HepG2 (cell line): ENCODE results near the gene FCHO1.

ENCODE experiments used
- DPF2 ChIP-seq: sonication (generic); formaldehyde crosslinking; IDR thresholded peaks from 2 replicates; pipeline ENCODE4 v1.4.0; 2020; ENCODE audit warnings: mild to moderate bottlenecking, low read depth, missing genetic modification reagents, borderline replicate concordance
- FOSL2 ChIP-seq: sonication (generic); formaldehyde crosslinking; IDR thresholded peaks from 2 replicates; pipeline ENCODE4 v1.4.0; 2020; ENCODE audit warnings: missing genetic modification reagents
- MAFF ChIP-seq: IDR thresholded peaks from 2 replicates; pipeline ENCODE4 v1.6.1; 2011; ENCODE audit warnings: low read depth, low read length, improper control_type of control experiment
- MBD4 ChIP-seq: IDR thresholded peaks from 2 replicates; pipeline ENCODE4 v1.6.1; 2012; ENCODE audit warnings: low read length, inconsistent platforms, borderline replicate concordance
- MIER3 ChIP-seq: IDR thresholded peaks from 2 replicates; pipeline ENCODE4 v1.6.1; 2016; ENCODE audit warnings: missing compliant biosample characterization, borderline replicate concordance
- RBFOX2 ChIP-seq: fragments of 200-400 bp; formaldehyde crosslinking; IDR thresholded peaks from 2 replicates; pipeline ENCODE4 v1.6.1; 2017; ENCODE audit warnings: low read depth, mild to moderate bottlenecking, low read length
- SIN3B ChIP-seq: fragments of 150-350 bp; IDR thresholded peaks from 2 replicates; pipeline ENCODE4 v1.6.1; 2014; ENCODE audit warnings: low read length
- ZNF296 ChIP-seq: sonication (generic); formaldehyde crosslinking; conservative IDR thresholded peaks from 2 replicates; pipeline ENCODE4 v1.5.0; 2020; ENCODE audit warnings: mild to moderate bottlenecking, missing genetic modification reagents
- ZNF317 ChIP-seq: sonication (generic); formaldehyde crosslinking; IDR thresholded peaks from 2 replicates; pipeline ENCODE4 v1.5.0; 2020; ENCODE audit warnings: mild to moderate bottlenecking, missing genetic modification reagents
- ZNF83 ChIP-seq: sonication (generic); formaldehyde crosslinking; IDR thresholded peaks from 2 replicates; pipeline ENCODE4 v1.4.0; 2020; ENCODE audit warnings: missing genetic modification reagents, mild to moderate bottlenecking, borderline replicate concordance
- TF ChIP-seq, protein P1 (sequence below): sonication (generic); formaldehyde crosslinking; IDR thresholded peaks from 2 replicates; pipeline ENCODE4 v1.5.0; 2020; ENCODE audit warnings: mild to moderate bottlenecking, missing genetic modification reagents, moderate library complexity
- TF ChIP-seq, protein P2 (sequence below), 2 experiments: IDR thresholded peaks; 2 replicates each; pipeline ENCODE4 v1.6.1; 2011 to 2012; ENCODE audit warnings: low read length in 2 of 2, borderline replicate concordance in 1 of 2, low read depth in 1 of 2, mild to moderate bottlenecking in 1 of 2, moderate library complexity in 1 of 2
- TF ChIP-seq, protein P3 (sequence below): sonication (generic); formaldehyde crosslinking; IDR thresholded peaks from 2 replicates; pipeline ENCODE4 v1.4.0; 2020; ENCODE audit warnings: low read depth, mild to moderate bottlenecking, missing genetic modification reagents
- TF ChIP-seq, protein P4 (sequence below): sonication (generic); formaldehyde crosslinking; IDR thresholded peaks from 2 replicates; pipeline ENCODE4 v1.5.1; 2020; ENCODE audit warnings: mild to moderate bottlenecking, missing genetic modification reagents, moderate library complexity

GRCh38 chr19:17721111-17721628 is 30.1 kb upstream of the FCHO1 start:
- TF ChIP-seq MAFF (no peak), SIN3B (no peak), ZNF83 (CRISPR knock-in tag) (no peak), DPF2 (CRISPR knock-in tag) (no peak), MIER3 (no peak), FOSL2 (CRISPR knock-in tag) (no peak), ZNF296 (CRISPR knock-in tag) (no peak), ZNF317 (CRISPR knock-in tag) (no peak), MBD4 (no peak), RBFOX2 (no peak)
- TF ChIP-seq, protein P1, sequence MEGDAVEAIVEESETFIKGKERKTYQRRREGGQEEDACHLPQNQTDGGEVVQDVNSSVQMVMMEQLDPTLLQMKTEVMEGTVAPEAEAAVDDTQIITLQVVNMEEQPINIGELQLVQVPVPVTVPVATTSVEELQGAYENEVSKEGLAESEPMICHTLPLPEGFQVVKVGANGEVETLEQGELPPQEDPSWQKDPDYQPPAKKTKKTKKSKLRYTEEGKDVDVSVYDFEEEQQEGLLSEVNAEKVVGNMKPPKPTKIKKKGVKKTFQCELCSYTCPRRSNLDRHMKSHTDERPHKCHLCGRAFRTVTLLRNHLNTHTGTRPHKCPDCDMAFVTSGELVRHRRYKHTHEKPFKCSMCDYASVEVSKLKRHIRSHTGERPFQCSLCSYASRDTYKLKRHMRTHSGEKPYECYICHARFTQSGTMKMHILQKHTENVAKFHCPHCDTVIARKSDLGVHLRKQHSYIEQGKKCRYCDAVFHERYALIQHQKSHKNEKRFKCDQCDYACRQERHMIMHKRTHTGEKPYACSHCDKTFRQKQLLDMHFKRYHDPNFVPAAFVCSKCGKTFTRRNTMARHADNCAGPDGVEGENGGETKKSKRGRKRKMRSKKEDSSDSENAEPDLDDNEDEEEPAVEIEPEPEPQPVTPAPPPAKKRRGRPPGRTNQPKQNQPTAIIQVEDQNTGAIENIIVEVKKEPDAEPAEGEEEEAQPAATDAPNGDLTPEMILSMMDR (CRISPR knock-in tag) = no peak
- TF ChIP-seq, protein P2, sequence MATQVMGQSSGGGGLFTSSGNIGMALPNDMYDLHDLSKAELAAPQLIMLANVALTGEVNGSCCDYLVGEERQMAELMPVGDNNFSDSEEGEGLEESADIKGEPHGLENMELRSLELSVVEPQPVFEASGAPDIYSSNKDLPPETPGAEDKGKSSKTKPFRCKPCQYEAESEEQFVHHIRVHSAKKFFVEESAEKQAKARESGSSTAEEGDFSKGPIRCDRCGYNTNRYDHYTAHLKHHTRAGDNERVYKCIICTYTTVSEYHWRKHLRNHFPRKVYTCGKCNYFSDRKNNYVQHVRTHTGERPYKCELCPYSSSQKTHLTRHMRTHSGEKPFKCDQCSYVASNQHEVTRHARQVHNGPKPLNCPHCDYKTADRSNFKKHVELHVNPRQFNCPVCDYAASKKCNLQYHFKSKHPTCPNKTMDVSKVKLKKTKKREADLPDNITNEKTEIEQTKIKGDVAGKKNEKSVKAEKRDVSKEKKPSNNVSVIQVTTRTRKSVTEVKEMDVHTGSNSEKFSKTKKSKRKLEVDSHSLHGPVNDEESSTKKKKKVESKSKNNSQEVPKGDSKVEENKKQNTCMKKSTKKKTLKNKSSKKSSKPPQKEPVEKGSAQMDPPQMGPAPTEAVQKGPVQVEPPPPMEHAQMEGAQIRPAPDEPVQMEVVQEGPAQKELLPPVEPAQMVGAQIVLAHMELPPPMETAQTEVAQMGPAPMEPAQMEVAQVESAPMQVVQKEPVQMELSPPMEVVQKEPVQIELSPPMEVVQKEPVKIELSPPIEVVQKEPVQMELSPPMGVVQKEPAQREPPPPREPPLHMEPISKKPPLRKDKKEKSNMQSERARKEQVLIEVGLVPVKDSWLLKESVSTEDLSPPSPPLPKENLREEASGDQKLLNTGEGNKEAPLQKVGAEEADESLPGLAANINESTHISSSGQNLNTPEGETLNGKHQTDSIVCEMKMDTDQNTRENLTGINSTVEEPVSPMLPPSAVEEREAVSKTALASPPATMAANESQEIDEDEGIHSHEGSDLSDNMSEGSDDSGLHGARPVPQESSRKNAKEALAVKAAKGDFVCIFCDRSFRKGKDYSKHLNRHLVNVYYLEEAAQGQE (IDR thresholded peaks at IDR 0.05; ENCODE audit: borderline replicate concordance in 1 of 2, low read depth in 1 of 2, low read length in 2 of 2) = no peak
- TF ChIP-seq, protein P3, sequence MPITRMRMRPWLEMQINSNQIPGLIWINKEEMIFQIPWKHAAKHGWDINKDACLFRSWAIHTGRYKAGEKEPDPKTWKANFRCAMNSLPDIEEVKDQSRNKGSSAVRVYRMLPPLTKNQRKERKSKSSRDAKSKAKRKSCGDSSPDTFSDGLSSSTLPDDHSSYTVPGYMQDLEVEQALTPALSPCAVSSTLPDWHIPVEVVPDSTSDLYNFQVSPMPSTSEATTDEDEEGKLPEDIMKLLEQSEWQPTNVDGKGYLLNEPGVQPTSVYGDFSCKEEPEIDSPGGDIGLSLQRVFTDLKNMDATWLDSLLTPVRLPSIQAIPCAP (CRISPR knock-in tag) = no peak
- TF ChIP-seq, protein P4, sequence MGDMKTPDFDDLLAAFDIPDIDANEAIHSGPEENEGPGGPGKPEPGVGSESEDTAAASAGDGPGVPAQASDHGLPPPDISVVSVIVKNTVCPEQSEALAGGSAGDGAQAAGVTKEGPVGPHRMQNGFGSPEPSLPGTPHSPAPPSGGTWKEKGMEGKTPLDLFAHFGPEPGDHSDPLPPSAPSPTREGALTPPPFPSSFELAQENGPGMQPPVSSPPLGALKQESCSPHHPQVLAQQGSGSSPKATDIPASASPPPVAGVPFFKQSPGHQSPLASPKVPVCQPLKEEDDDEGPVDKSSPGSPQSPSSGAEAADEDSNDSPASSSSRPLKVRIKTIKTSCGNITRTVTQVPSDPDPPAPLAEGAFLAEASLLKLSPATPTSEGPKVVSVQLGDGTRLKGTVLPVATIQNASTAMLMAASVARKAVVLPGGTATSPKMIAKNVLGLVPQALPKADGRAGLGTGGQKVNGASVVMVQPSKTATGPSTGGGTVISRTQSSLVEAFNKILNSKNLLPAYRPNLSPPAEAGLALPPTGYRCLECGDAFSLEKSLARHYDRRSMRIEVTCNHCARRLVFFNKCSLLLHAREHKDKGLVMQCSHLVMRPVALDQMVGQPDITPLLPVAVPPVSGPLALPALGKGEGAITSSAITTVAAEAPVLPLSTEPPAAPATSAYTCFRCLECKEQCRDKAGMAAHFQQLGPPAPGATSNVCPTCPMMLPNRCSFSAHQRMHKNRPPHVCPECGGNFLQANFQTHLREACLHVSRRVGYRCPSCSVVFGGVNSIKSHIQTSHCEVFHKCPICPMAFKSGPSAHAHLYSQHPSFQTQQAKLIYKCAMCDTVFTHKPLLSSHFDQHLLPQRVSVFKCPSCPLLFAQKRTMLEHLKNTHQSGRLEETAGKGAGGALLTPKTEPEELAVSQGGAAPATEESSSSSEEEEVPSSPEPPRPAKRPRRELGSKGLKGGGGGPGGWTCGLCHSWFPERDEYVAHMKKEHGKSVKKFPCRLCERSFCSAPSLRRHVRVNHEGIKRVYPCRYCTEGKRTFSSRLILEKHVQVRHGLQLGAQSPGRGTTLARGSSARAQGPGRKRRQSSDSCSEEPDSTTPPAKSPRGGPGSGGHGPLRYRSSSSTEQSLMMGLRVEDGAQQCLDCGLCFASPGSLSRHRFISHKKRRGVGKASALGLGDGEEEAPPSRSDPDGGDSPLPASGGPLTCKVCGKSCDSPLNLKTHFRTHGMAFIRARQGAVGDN (CRISPR knock-in tag) = no peak
